ENCODE data around the gene BSND. TPM values are rescaled to one million over a fixed set of nuclear protein-coding genes. Genes with fewer than 3 reads are reported as not detected.

Gene BSND
- total RNA-seq, 1 donor from 2014 or later: not detected

DNA sequence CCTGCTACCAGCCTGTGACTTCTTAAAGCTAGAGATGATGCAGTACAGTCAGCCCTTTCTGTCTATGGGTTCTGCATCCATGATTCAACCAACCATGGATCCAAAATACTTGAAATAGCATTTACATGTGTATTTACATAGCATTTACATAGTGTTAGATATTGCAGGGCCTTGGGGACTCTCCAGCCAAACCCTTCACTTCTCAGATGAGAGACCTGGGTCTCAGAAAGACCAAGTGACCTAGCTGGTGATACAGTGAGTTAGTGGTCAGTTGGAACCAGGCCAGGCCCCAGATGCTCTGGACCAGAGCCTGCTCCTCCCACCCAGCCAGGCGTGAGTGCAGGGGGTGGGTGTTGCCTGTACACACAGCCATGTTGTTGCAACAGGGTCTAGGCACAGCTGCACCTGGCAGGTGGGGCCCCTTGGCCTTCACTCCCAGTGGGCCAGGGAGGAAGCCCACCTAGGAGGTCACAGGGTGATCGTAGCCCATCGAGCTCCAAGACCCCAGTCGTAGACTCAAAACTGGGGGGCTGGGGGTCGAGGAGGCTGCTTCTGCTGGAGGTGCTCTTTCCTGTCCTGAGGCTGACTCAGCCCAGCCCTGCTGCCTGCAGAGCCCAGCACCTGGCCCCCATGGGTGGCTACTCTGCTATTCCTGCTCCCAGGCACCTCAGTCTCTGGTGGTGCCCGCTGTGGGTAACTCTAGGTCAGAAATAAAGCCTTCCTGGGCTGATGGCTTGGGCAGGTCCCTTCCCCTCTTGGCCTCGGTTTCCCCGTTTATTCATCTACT, 10.6 kb upstream of the BSND start:
- H3K4me1 Mint-ChIP-seq (ENCODE audit: unreplicated experiment): peaks cover 2% of the 10 kb centered on the region
- H3K27ac Mint-ChIP-seq (ENCODE audit: unreplicated experiment): no peak overlapping the region
- peaks cover 10% of the 10 kb centered on the region for H3K27me3 Mint-ChIP-seq (ENCODE audit: unreplicated experiment)
- H3K4me3 Mint-ChIP-seq (ENCODE audit: unreplicated experiment): no peak overlapping the region
- H3K9me3 Mint-ChIP-seq (ENCODE audit: unreplicated experiment): no peaks in the 10 kb centered on the region
- no peaks in the 10 kb centered on the region for H3K36me3 Mint-ChIP-seq (ENCODE audit: unreplicated experiment)
- no peak for TF ChIP-seq CTCF (IDR thresholded peaks at IDR 0.05)
- no peak for DNase-seq (ENCODE audit: extremely low spot score, unreplicated experiment)

GRCh38 chr1:54988975-54989374, 9.8 kb upstream of the BSND start:
- no peak overlapping the region for H3K27ac Mint-ChIP-seq (ENCODE audit: unreplicated experiment)
- H3K27me3 Mint-ChIP-seq (ENCODE audit: unreplicated experiment): peaks cover 5% of the 10 kb centered on the region
- H3K36me3 Mint-ChIP-seq (ENCODE audit: unreplicated experiment): no peaks in the 10 kb centered on the region
- peaks cover under 1% of the 10 kb centered on the region for H3K4me1 Mint-ChIP-seq (ENCODE audit: unreplicated experiment)
- DNase-seq (ENCODE audit: extremely low spot score, unreplicated experiment): no peak
- no peak for TF ChIP-seq CTCF (IDR thresholded peaks at IDR 0.05)
- no peak overlapping the region for H3K4me3 Mint-ChIP-seq (ENCODE audit: unreplicated experiment)
- H3K9me3 Mint-ChIP-seq (ENCODE audit: unreplicated experiment): no peaks in the 10 kb centered on the region

DNA sequence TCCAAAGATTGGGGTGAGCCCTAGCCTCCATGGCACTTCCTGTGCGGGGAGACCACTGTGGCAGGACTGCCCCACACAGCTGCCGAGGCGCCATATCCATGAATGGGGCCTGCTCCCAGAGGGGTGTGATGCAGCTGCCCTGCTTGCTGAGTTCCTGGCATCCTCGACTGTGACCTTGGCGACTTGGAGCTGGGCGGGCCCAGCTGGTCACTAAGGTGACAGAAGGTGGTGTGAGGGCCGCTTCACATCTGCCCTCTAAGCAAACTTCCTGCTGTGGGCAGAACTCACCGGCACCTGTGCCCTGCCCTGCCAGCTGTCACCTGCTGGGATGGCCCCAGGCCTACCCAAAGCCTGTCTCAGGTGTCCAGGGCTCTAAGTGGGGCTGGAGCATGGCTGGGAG, 9.3 kb upstream of the BSND start:
- Mint-ChIP-seq H3K4me3 (ENCODE audit: unreplicated experiment) (no peak overlapping the region), H3K27me3 (ENCODE audit: unreplicated experiment) (peaks cover under 1% of the 10 kb centered on the region), H3K4me1 (ENCODE audit: unreplicated experiment) (no peaks in the 10 kb centered on the region), H3K9me3 (ENCODE audit: unreplicated experiment) (no peaks in the 10 kb centered on the region), H3K27ac (ENCODE audit: unreplicated experiment) (no peak overlapping the region), H3K36me3 (ENCODE audit: unreplicated experiment) (no peaks in the 10 kb centered on the region)
- TF ChIP-seq CTCF (IDR thresholded peaks at IDR 0.05): no peak
- DNase-seq (ENCODE audit: extremely low spot score, unreplicated experiment): no peak

- Mint-ChIP-seq H3K27me3 (ENCODE audit: unreplicated experiment) (peaks cover 5% of the 10 kb centered on the region), H3K36me3 (ENCODE audit: unreplicated experiment) (no peaks in the 10 kb centered on the region), H3K4me3 (ENCODE audit: unreplicated experiment) (no peak overlapping the region), H3K27ac (ENCODE audit: unreplicated experiment) (no peak overlapping the region), H3K9me3 (ENCODE audit: unreplicated experiment) (no peaks in the 10 kb centered on the region), H3K4me1 (ENCODE audit: unreplicated experiment) (peaks cover 6% of the 10 kb centered on the region)
- DNase-seq (ENCODE audit: extremely low spot score, unreplicated experiment): no peak
- TF ChIP-seq CTCF (IDR thresholded peaks at IDR 0.05): no peak
Observed at GRCh38 chr1:54989968-54990810, 8.5 kb upstream of the BSND start.

DNA sequence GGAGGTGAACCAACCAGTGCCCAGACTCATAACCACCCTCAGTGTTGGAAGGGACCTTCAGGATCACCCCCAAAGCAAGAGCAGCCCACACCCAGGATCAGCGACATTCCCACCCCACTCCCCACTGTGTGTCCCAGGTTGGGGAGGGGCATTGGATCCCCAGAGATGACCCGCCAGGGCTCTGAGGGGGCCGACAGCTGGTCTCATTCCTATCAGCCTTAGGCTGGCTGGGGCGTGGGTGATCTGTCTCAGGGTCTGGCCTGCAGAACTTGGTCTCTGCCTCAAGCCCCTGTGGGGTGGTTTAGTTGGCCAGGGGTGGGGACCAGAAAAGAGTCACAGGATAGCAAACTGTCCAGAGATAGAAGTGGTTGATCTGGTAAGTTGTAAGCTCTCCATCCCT, 7.8 kb upstream of the BSND start:
- no peak overlapping the region for H3K27ac Mint-ChIP-seq (ENCODE audit: unreplicated experiment)
- H3K4me3 Mint-ChIP-seq (ENCODE audit: unreplicated experiment): no peak overlapping the region
- H3K9me3 Mint-ChIP-seq (ENCODE audit: unreplicated experiment): no peaks in the 10 kb centered on the region
- H3K36me3 Mint-ChIP-seq (ENCODE audit: unreplicated experiment): no peaks in the 10 kb centered on the region
- no peak for DNase-seq (ENCODE audit: extremely low spot score, unreplicated experiment)
- no peak for TF ChIP-seq CTCF (IDR thresholded peaks at IDR 0.05)
- peaks cover 12% of the 10 kb centered on the region for H3K27me3 Mint-ChIP-seq (ENCODE audit: unreplicated experiment)
- peaks cover 8% of the 10 kb centered on the region for H3K4me1 Mint-ChIP-seq (ENCODE audit: unreplicated experiment)

All from osteocyte (in vitro differentiated cells).